Left forelimb (tissue), 1 donor: ENCODE measurements around the gene MYH6.
"Not testable (repeated sequence)": the region's sequence is repeated elsewhere in the genome, so short reads cannot be mapped to it uniquely, and the experiment has no call there.

ENCODE experiments used
- DNase-seq: peaks from one replicate; pipeline ENCODE4 v3.0.0-alpha.2; 2018; ENCODE audit warnings: low spot score

The MYH6 gene

DNA sequence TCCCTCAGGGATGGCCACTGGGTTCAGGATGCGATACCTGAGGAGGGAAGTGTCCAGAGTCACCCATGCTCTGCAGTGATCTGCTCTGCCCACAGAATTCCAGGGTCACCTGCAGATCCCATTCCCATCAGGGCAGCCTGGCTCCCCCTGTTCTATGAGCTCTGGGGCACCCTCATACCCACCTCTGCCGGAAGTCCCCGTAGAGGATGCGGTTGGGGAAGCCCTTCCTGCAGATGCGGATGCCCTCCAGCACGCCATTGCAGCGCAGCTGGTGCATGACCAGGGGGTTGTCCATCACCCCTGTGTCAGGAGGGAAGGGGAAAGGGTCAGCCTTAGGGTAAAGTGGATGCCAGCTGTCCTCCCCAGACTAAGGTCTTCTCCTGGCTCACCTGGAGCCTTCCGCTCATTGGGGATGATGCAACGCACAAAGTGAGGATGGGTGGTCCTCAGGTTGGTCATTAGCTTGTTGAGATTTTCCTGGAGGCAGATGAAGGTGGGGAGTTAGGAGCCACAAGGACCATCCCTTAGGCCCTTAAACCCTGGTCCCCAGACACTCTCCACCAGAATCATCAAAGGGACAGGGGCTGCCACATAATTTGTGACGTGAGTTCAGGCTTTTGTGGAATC is 11.2 kb downstream of the MYH6 start:
- no peak for DNase-seq

DNA sequence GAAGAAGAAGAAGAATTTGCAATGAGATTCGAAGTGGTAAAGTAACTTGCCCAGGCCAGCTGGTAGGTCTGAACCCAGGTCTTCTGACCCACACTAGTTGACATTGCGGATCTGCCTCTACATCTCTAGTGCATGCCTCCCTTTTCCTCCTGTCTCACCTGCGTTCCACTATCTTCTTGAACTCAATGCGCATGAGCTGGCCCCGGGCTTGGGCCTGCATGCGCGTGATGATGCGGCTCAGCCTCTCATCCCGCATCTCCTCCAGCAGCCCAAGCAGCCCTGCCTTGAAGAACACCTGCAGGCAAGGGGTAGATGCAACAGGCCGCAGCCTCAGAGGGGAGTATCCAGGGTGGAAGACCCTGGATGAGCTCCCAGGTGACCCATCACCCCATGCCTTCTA is 11.9 kb downstream of the MYH6 start:
- DNase-seq = no peak

DNA sequence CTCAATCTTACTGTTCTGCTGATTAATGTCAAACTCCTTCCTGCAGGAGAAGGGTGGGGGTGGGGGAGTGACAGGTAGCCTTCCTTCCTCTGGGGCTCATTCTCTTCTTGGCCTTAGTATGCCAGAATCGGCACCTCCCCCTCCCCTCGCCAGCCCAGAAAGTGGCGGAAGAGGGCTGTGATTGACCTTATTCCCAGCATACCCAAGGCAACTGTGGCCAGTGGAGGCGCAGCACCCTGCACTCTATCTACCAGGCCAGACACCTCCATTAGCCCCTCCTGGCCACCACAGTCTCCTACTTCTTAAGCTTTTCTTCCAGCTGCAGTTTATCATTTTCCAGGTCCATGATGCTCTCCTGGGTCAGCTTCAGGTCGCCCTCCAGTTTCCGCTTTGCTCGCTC is 15.5 kb downstream of the MYH6 start:
- no peak for DNase-seq

DNA sequence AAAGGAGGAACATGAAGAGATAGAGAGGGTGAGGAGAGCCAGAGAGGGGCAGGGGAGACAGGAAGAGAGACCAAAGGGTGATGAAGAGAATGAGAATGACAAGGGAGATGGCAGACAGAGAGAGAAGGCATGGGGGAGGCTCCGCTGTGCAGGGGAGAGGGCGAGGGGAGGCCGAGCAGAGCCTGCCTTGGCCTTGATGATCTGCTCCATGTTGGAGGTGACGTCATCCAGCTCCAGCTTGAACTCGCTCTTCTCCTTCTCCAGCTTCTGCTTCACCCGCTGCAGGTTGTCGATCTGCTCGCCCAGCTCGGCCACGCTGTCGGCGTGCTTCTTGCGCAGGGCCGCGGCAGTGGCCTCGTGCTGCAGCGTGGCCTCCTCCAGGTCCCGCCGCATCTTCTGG is 18.2 kb downstream of the MYH6 start:
- DNase-seq = not testable (repeated sequence)

DNA sequence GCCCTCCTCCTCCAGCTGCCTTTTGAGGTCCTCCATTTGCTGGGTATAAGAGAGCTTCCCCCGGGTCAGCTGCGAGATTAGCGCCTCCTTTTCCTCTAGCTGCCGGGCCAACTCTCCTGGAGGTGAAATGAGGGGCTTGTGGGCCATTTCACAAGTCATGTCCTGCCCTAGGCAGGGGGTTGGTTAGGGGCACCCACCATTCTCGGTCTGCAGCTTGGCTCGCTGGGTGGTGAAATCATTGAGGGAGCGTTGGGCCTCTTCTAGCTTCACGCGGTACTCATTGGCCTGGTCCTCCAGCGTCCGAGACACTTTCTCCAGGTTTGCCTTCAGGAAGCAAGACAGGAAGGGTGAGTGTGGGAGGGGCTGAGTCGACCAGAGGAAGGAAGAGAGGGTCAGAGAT is 18.7 kb downstream of the MYH6 start:
- DNase-seq = no peak

DNA sequence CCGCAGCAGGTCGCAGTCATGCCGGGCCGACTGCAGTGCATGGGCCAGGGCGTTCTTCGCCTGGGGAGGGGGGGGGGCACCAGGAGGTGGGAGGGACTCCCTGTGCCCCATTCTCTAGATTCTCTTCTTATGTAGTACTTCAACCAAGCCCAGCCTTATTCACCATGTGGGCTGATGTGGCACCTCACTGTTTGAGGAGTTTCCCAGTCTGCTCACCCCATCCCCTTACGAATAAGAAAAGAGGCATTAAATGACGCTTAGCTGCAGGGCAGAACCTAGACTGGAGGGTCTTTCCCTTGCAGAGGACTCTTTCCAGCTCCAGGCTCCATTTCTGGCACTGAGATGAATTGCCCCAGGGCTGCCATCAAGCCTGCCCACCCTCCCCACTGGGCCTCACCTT is 19.1 kb downstream of the MYH6 start:
- no peak for DNase-seq

DNA sequence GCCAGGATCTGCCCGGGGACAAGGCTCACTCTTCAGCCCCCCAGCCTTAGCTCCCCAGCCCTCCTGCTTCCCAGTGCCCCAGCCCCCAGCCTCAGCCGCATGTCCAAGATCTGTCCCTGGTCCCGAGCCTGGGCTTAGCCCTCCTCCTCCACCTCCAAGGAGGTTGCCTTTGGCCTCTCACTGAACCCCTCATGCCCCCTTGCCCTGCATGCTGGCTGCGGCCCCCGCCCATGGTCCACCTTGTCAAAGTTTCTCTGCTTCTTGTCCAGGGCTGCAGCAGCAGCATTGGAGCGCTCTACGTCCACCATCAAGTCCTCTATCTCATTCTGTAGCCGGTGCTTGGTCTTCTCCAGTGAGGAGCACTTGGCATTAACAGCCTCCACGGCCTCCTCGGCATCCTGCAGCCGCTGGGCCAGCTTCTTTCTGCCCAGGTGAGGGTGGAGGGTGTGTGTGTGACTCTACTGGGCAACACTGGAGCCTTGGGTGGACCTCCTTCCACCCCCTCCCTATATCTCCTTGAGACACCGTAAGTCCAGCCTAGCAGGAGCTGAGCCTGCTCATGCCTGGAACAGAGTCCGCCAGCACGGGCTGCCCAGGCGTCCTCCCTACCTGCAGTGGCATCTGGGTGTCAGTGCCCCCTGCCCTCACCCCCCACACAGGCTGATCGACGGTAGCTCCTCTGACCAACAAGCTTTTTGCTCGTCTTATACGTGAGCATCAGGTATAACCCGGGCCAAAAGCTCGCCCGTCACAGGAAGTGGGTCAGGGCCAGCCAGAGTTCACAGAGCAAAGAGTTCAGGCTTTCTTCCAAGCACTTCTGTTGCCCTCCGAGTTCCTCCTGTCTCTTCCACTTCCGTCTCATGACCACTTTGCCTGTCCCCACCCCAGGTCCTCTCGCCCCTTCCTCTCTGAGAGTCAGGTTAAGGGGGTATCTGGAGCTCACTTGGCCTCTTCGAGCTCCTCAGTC is 19.9 kb downstream of the MYH6 start:
- DNase-seq = no peak

DNA sequence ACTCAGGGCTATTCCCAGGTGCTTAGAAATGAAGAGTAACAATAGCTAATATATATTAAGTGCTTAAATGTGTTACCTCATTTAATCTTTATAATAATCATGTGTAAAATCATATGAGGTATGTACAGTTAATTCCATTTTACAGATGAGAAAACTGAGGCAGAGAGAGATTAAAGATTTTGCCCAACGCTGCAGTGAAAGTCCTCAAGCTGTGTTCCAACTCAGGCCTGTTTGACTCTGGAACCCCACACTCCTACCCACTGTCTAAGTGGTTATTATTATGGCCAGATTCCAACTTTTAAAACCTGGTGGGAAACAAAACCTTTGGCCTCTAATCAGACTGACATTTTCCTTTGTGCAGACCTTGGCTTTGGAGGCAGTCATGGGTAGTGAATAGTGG is 21.1 kb downstream of the MYH6 start:
- DNase-seq = no peak

DNA sequence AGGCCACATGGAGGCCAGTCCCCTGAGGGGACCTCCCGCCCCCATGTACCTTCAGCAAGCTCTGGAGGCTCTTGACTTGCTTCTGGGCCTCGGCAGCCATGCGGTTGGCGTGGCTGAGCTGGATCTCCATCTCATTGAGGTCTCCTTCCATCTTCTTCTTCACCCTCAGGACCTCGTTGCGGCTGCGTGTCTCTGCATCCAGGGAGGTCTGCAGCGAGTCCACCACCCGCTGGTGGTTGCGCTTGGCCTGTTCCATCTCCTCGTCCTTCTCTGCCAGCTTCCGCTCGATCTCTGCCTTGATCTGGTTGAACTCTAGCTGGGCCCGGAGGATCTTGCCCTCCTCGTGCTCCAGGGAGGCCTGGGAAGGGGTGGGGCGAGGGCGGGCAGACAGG is 21.8 kb downstream of the MYH6 start:
- not testable (repeated sequence) for DNase-seq

DNA sequence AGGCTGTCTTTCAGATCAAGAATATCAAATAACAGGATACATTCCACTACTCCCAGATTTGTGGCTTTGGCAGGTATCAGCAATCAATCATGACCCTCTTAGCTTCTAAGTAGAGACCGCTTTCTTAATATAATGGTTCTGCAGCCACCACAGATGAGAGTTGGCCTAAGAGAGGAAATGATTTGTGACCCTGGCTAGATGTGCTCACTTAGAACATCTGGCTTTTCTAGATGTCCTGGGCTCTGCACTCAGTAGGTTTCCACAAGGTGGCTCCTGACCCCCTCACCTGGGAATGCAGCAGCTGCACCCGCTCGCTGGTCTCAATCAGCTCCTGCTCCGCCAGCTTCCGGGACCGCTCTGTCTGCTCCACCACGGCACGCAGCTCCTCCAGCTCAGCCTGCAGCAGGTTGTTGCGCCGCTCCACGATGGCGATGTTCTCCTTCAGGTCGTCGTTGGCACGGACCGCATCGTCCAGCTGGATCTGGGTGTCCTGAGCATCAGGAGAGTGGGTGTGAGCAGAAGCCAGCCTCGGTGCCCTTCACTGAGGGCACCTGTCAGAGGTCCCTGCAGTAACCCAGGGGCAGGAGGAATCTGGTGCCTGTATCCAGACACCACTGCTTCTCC is 22.3 kb downstream of the MYH6 start:
- DNase-seq = no peak

DNA sequence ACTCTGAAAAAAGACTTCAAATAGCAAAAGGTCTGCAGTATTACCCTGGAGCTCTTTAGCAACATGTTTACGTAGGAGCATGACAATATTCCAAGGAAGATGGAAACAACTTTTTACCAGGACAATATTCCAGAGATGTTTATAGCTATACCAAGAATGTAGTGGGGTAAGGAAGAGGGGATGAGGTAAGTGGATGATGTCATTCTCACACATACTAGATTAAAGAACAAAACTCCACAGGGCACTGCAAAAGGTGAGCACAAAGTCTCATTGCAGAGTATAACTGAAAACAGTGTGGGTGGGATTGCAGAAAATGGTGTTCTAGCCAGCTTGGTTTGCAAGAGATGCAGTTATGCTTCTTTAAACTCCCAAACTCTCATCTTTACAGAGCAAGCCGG is 22.8 kb downstream of the MYH6 start:
- no peak for DNase-seq

DNA sequence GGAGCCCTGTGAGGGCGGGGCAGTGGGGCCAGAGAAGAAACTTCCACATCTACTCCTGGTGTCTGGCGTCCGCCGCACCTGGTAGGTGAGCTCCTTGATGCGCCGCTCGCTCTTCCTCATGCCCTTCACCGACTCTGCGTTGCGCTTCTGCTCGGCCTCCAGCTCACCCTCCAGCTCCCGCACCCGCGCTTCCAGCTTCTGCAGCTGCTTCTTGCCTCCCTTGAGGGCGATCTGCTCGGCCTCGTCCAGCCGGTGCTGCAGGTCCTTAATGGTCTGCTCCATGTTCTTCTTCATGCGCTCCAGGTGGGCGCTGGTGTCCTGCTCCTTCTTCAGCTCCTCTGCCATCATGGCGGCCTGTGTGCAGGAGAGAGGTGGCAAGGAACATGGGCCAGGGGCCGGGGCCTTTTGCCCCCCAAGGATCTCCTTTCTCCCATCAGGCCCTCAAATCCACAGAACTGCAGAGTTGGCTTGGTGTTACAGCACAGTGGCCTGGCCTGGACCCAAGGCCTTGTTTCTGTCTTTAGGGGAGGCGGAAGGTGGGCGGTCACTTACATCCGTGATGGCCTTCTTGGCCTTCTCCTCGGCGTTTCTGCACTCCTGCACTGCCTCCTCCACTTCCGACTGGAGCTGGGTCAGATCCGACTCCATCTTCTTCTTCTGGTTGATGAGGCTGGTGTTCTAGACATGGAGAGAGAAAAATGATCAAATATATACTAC is 23.6 kb downstream of the MYH6 start:
- DNase-seq = no peak

DNA sequence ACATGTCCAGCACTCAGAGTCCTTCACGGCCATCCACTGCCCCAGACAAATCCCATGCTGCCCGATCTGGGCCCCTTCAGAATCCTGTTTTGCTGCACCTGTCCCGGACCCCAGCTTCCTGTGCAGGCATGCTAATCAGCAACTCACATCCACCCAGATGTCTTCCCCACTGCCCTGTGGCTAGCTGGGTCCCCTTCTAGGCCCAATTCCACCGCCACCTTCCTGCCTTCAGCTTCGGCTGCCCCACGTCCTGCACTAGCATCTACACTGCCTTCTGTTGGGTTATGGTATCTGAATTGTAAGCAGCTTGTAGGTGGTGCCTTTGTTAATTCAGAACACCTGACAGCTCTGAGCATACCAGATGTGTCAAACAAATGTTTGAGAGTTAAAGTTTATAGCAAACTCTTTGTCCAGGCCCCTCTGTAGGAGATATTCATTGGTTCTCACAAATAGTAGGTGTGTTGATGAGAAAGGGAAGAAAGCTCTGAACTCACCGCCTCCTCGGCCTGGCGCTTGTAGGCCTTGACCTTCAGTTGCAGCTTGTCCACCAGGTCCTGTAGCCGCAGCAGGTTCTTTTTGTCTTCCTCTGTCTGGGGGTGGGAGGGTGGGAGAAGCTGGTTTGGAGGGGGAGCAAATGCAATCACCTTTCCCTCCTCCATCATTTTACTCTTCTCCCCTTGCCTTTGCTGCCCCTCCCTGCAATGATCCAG is 25.2 kb downstream of the MYH6 start:
- DNase-seq = no peak

DNA sequence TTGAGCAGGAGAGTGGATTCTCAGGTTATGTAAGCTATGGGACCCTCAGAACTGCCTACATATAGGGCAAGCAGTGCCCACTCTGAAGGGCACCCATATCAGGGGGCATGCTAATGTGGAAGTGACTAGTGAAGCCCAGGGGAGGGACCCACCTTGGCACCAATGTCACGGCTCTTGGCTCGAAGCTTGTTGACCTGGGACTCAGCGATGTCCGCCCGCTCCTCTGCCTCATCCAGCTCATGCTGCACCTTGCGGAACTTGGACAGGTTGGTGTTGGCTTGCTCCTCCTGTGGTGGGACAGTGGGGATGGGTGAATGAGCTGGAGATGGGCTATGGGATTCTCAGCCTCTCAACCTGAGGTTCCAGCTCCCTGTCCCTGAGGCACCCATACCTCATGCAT is 25.8 kb downstream of the MYH6 start:
- no peak for DNase-seq

DNA sequence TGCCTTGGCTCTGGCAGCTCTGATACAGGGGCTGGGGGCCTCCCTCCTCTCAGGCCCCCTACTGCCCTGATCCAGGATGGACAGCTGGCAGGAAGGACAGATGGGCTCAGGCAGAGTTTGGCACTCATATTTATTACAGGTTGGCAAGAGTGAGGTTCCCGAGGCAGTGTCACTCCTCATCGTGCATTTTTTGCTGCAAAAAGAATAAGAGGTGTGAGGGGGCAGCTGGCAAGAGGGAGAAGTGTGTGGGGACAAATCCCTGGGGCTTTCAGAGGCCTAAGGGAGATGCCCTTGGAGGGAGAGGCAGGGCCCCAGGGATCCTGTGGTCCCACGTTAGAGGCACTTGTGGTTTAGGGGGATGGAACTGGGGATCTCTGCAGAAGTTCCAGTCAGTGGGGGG is 26.2 kb downstream of the MYH6 start:
- no peak for DNase-seq

DNA sequence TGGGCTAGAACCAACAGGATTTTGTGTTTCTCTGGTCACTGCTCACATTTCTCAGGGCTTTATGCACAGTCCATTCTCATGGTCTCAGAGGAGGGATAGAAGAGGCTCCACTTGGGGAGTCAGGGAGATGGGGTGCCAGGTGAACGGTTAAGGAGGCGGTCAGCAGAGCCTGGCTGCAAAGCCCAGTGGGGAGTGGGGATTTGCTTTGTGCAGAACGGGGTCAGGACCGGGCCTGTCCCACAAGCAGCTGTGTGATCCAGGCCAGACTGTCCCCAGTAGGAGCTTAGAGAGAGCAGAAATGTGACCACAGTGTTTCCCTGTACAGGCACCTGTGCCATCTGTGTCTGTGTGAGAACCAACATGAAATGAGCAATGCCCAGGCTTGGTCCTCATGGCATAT is 27.1 kb downstream of the MYH6 start:
- no peak for DNase-seq

DNA sequence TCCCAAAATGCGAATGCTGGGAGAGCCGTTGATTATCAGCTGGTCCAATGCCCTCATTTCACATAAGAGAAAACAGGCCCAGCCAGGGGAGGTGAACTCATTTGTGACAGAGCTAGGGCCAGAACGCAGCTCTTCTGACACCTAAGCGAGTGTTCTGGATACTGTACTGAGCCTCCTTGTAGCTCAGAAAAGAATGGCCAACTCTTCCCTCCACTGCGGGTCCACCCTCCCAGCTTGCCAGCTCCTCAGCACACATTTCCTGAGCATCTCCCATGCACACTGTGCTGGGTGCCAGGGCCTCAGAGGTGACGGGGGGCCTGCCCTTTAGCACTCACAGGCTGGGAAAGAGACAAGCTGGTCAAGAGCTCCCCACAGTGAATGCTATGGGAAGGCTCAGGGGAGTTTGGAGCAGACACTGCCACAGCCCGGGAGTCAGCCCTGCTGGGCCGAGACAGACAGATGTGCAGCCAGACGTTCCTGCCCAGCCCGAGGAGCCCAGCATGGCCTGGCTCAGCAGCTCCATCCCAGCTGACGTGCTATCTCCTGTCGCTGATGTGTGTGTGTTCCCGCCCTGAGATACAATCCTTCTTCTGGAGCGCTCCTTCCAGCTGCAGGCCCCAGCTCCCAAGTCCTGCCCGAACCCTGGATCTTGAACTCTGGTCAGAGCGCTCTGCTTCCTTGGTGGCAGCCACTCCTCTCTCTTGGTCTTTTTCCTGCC is 27.7 kb downstream of the MYH6 start:
- DNase-seq = no peak

DNA sequence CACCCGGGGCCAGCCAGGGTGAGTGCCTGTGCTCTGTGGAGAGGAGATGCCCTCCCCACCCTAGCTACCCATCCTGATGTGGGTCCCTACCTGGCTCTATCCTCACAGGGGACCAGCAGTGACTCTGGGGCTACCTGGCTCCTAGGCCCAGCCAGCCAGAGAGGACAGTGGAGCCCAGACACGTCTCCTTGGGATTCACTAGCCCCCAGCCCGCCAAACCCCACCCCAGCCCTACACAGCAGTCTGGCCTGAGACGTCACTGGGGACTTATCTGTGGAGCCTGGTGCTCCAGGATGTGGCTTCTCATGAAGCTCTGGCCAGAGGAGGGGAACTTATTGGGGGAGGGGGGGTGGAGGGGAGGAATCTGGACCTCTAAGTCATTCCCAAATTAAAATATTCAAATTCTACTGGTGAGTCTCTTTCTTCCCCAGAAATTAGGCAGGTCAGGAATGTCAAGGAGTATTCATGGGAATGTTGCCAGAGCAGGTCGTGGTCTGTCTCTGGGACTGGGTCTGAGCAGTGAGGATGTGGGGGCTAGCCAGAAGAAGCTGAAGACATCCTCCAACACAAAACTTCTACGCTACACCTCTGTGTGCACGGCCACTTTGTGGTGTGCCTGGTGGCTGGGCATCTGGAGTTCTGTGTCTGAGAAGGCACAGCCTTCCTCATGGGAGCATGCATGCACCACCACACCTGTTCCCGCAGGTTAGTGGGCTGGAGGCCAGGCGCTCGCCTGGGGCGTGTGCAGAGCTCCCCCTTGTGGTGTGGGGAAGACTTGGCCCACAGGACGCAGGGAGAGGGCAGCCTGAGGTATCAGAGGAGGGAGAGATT is 28.5 kb downstream of the MYH6 start:
- no peak for DNase-seq

DNA sequence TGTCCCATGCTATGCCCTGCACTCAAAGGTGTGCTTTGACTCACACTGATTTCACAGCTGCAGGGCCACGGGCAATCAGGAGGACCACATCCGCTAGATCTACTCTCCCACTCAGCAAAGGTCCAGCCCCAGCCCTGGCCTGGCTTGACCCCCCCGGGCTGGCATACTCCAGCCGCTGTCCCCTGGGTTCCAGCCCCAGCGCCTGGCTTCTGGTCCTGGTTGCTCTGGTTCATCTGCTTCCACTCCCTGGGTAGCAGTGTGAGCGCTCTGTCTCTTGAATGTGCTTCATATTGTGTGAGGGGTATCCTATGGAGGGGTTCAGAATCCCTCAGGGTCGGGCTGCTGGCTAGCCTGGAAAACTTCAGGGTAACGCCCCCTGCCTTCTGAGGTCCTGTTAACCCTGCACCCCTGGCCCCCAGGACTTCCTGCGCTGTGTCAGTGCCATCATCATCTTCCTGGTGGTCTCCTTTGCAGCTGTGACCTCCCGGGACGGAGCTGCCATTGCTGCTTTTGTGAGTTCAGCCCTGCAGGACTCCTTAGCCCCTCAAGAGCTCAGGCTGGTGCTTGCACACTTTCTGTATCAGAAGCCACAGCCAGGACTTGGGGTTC is 29.4 kb downstream of the MYH6 start:
- no peak for DNase-seq
